SK-N-SH (cell line): Measurements from ENCODE around the gene LRRIQ3. TPM values are rescaled to one million over a fixed set of nuclear protein-coding genes. Genes with fewer than 3 reads are reported as not detected.

Experiments
- CTCF ChIA-PET: fragments of 300-600, 350-600 bp; formaldehyde crosslinking; extraction: SDS; loops from one replicate; lab custom pipeline; 2021; lab: Yijun Ruan, JAX
- POLR2A ChIA-PET: fragments of 350-600 bp; sonication (Branson Sonifier 250); formaldehyde crosslinking; extraction: SDS; loops from one replicate; lab custom pipeline; 2020; ENCODE audit warnings: antibody characterized with exemption, inconsistent platforms; lab: Yijun Ruan, JAX
- DNase-seq: peaks from one replicate; pipeline ENCODE4 v3.0.0; 2012
- H2AFZ ChIP-seq: fragments of 200-600 bp; sonication (generic); 2 replicates; pipeline ENCODE4 v1.8.1; 2016; ENCODE audit warnings: antibody characterized with exemption, mild to moderate bottlenecking, low read depth
- H3F3A ChIP-seq: fragments of 200-600 bp; sonication (generic); replicated peaks from 2 replicates; pipeline ENCODE3; 2016; ENCODE audit warnings: antibody characterized with exemption, mild to moderate bottlenecking; ENCODE audit not compliant: insufficient read depth
- H3K27ac ChIP-seq, 2 experiments: fragments of 200-500 bp in 1 of 2; fragments of 200-600 bp in 1 of 2; sonication (Bioruptor generic) in 1 of 2; sonication (generic), shearing (Covaris generic) in 1 of 2; 2 replicates each; pipeline versions ENCODE4 v1.5.1 to v1.6.1; 2014 to 2016; ENCODE audit warnings: low read depth in 2 of 2, inconsistent platforms in 1 of 2, low read length in 1 of 2, mild to moderate bottlenecking in 1 of 2, mixed read lengths in 1 of 2
- H3K27me3 ChIP-seq: fragments of 200-600 bp; sonication (generic), shearing (Covaris generic); 2 replicates; pipeline ENCODE4 v1.6.1; 2016; ENCODE audit warnings: mixed run types; ENCODE audit not compliant: insufficient read depth
- H3K36me3 ChIP-seq, 2 experiments: fragments of 200-500 bp in 1 of 2; fragments of 200-600 bp in 1 of 2; sonication (Bioruptor generic) in 1 of 2; sonication (generic) in 1 of 2; replicated peaks in 1 of 2; 2 replicates each; pipeline versions ENCODE3 to v1.5.1; 2014 to 2016; ENCODE audit warnings: low read length in 1 of 2, mild to moderate bottlenecking in 1 of 2; ENCODE audit not compliant: insufficient read depth in 2 of 2, control insufficient read depth in 1 of 2
- H3K4me1 ChIP-seq, 2 experiments: fragments of 200-500 bp in 1 of 2; fragments of 200-600 bp in 1 of 2; sonication (Bioruptor generic) in 1 of 2; sonication (generic), shearing (Covaris generic) in 1 of 2; 2 replicates each; pipeline versions ENCODE4 v1.5.1 to v1.6.1; 2014 to 2016; ENCODE audit warnings: low read depth in 1 of 2, low read length in 1 of 2, mixed run types in 1 of 2; ENCODE audit not compliant: insufficient read depth in 2 of 2, control insufficient read depth in 1 of 2
- H3K4me2 ChIP-seq: fragments of 200-600 bp; sonication (generic), shearing (Covaris generic); 2 replicates; pipeline ENCODE4 v1.6.1; 2017; ENCODE audit warnings: mixed run types
- H3K4me3 ChIP-seq, 2 experiments: fragments of 200-500 bp in 1 of 2; fragments of 200-600 bp in 1 of 2; sonication (Bioruptor generic) in 1 of 2; sonication (generic), shearing (Covaris generic) in 1 of 2; 2 replicates each; pipeline versions ENCODE4 v1.5.1 to v1.8.1; 2014 to 2016; ENCODE audit warnings: low read depth in 2 of 2, inconsistent platforms in 1 of 2, low read length in 1 of 2, mild to moderate bottlenecking in 1 of 2, mixed read lengths in 1 of 2, moderate library complexity in 1 of 2
- H3K79me2 ChIP-seq: fragments of 200-600 bp; sonication (generic); 2 replicates; pipeline ENCODE4 v1.8.1; 2017; ENCODE audit warnings: mild to moderate bottlenecking; ENCODE audit not compliant: insufficient read depth
- H3K9ac ChIP-seq: fragments of 200-600 bp; sonication (generic); 2 replicates; pipeline ENCODE4 v1.6.1; 2017; ENCODE audit warnings: mixed run types
- H3K9me2 ChIP-seq: fragments of 200-600 bp; sonication (generic); 2 replicates; pipeline ENCODE4 v1.6.1; 2017; ENCODE audit warnings: mixed run types
- H3K9me3 ChIP-seq: fragments of 200-600 bp; sonication (generic); 2 replicates; pipeline ENCODE4 v1.6.1; 2017; ENCODE audit warnings: mixed run types, mild to moderate bottlenecking, moderate library complexity
- H4K20me1 ChIP-seq: fragments of 200-600 bp; sonication (generic); 2 replicates; pipeline ENCODE4 v1.6.1; 2017; ENCODE audit warnings: mild to moderate bottlenecking, mixed run types; ENCODE audit not compliant: insufficient read depth
- CTCF ChIP-seq: fragments of 200-600 bp; sonication (generic); IDR thresholded peaks from 2 replicates; pipeline ENCODE4 v1.6.1; 2017; ENCODE audit warnings: antibody characterized with exemption, mild to moderate bottlenecking, moderate library complexity
- ELF1 ChIP-seq: IDR thresholded peaks from 2 replicates; pipeline ENCODE4 v1.4.0; 2012
- FOXJ3 ChIP-seq: sonication (generic); formaldehyde crosslinking; IDR thresholded peaks from 2 replicates; pipeline ENCODE4 v1.5.1; 2020; ENCODE audit warnings: mild to moderate bottlenecking, missing genetic modification reagents
- FOXM1 ChIP-seq: IDR thresholded peaks from 2 replicates; pipeline ENCODE4 v1.4.0; 2012; ENCODE audit warnings: low read depth, mild to moderate bottlenecking
- GATA2 ChIP-seq: sonication (generic); formaldehyde crosslinking; IDR thresholded peaks from 2 replicates; pipeline ENCODE4 v1.5.0; 2020; ENCODE audit warnings: mild to moderate bottlenecking, missing genetic modification reagents
- MAX ChIP-seq: IDR thresholded peaks from 2 replicates; pipeline ENCODE4 v1.4.0; 2012; ENCODE audit warnings: low read depth
- MXI1 ChIP-seq: IDR thresholded peaks from 2 replicates; pipeline ENCODE4 v1.6.1; 2012; ENCODE audit warnings: mild to moderate bottlenecking, low read depth, low read length, improper control_type of control experiment
- NFIC ChIP-seq: IDR thresholded peaks from 2 replicates; pipeline ENCODE4 v1.4.0; 2012; ENCODE audit warnings: borderline replicate concordance
- NRF1 ChIP-seq: IDR thresholded peaks from 2 replicates; pipeline ENCODE4 v1.6.1; 2012; ENCODE audit warnings: low read depth, mild to moderate bottlenecking, low read length
- RCOR1 ChIP-seq: fragments of 150-350 bp; IDR thresholded peaks from 2 replicates; pipeline ENCODE4 v1.6.1; 2017; ENCODE audit warnings: antibody characterized with exemption, low read length
- TAF1 ChIP-seq: IDR thresholded peaks from 2 replicates; pipeline ENCODE4 v1.6.1; 2012; ENCODE audit warnings: low read depth, mild to moderate bottlenecking, low read length, moderate library complexity, borderline replicate concordance
- TCF12 ChIP-seq: IDR thresholded peaks from 2 replicates; pipeline ENCODE4 v1.4.0; 2012
- ZBTB33 ChIP-seq: IDR thresholded peaks from 2 replicates; pipeline ENCODE4 v1.4.0; 2012; ENCODE audit warnings: low read depth, borderline replicate concordance
- WGBS: methylation state at CpG from one replicate; pipeline ENCODE4 v1.1.6; 2017; ENCODE audit warnings: low lambda C conversion rate; 5-methylcytosine and 5-hydroxymethylcytosine counted together
- polyA plus RNA-seq, 3 experiments: library from polyadenylated mRNA; depleted of rRNA; stranded (reverse); fragments of >200 nt; gene quantifications; 2 replicates each; pipeline ENCODE4 v1.2.3, GENCODE V29; 2012
- TF ChIP-seq, protein P1 (sequence below): IDR thresholded peaks from 2 replicates; pipeline ENCODE4 v1.4.0; 2012; ENCODE audit warnings: low read depth, borderline replicate concordance
- TF ChIP-seq, protein P2 (sequence below): IDR thresholded peaks from 2 replicates; pipeline ENCODE4 v1.6.1; 2012; ENCODE audit warnings: mild to moderate bottlenecking, low read depth, low read length, moderate library complexity
- TF ChIP-seq, protein P3 (sequence below): fragments of 150-350 bp; IDR thresholded peaks from 2 replicates; pipeline ENCODE4 v1.6.1; 2017; ENCODE audit warnings: antibody characterized with exemption, low read length, low read depth, borderline replicate concordance

Gene LRRIQ3
- polyA plus RNA-seq, 1 of the 3 experiments (the other 2 are of a cell fraction): 0.56 TPM

DNA sequence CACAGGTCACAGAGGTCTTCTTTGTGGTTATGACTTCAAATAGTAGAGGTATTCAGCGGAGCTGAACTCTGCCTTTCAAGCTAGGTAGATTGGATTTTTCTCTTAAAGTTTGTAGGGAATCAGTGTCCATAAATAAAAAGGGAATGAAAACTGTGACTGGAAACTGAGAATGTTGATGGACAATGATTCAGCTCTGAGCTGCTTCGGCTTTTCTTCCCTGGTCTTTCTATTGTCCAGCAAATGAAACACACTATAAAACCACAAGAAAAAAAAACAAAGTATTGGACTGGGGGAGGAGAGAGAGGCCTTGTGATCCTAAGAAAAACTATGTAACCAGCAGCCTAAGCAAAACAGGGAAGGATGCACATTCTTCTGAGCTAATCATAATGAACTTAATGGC is 48.3 kb upstream of the LRRIQ3 start:
- no peaks in the 10 kb centered on the region for H3K9me3 ChIP-seq
- H3K9ac ChIP-seq: no peak overlapping the region
- TF ChIP-seq GATA2 (CRISPR knock-in tag) (no peak), TAF1 (no peak), FOXM1 (no peak), FOXJ3 (CRISPR knock-in tag) (no peak), NRF1 (no peak), ZBTB33 (no peak), ELF1 (no peak), MAX (no peak), MXI1 (no peak), NFIC (no peak), RCOR1 (no peak), CTCF (no peak), TCF12 (no peak)
- TF ChIP-seq, protein P1, sequence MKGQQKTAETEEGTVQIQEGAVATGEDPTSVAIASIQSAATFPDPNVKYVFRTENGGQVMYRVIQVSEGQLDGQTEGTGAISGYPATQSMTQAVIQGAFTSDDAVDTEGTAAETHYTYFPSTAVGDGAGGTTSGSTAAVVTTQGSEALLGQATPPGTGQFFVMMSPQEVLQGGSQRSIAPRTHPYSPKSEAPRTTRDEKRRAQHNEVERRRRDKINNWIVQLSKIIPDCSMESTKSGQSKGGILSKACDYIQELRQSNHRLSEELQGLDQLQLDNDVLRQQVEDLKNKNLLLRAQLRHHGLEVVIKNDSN: no peak
- TF ChIP-seq, protein P2, sequence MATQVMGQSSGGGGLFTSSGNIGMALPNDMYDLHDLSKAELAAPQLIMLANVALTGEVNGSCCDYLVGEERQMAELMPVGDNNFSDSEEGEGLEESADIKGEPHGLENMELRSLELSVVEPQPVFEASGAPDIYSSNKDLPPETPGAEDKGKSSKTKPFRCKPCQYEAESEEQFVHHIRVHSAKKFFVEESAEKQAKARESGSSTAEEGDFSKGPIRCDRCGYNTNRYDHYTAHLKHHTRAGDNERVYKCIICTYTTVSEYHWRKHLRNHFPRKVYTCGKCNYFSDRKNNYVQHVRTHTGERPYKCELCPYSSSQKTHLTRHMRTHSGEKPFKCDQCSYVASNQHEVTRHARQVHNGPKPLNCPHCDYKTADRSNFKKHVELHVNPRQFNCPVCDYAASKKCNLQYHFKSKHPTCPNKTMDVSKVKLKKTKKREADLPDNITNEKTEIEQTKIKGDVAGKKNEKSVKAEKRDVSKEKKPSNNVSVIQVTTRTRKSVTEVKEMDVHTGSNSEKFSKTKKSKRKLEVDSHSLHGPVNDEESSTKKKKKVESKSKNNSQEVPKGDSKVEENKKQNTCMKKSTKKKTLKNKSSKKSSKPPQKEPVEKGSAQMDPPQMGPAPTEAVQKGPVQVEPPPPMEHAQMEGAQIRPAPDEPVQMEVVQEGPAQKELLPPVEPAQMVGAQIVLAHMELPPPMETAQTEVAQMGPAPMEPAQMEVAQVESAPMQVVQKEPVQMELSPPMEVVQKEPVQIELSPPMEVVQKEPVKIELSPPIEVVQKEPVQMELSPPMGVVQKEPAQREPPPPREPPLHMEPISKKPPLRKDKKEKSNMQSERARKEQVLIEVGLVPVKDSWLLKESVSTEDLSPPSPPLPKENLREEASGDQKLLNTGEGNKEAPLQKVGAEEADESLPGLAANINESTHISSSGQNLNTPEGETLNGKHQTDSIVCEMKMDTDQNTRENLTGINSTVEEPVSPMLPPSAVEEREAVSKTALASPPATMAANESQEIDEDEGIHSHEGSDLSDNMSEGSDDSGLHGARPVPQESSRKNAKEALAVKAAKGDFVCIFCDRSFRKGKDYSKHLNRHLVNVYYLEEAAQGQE: no peak
- TF ChIP-seq, protein P3, sequence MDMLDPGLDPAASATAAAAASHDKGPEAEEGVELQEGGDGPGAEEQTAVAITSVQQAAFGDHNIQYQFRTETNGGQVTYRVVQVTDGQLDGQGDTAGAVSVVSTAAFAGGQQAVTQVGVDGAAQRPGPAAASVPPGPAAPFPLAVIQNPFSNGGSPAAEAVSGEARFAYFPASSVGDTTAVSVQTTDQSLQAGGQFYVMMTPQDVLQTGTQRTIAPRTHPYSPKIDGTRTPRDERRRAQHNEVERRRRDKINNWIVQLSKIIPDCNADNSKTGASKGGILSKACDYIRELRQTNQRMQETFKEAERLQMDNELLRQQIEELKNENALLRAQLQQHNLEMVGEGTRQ: no peak
- TF ChIP-seq, all 33 proteins: peak for 0
- no peaks in the 10 kb centered on the region for H3K36me3 ChIP-seq
- no peak for DNase-seq
- no peak overlapping the region for H3K4me2 ChIP-seq
- no peaks in the 10 kb centered on the region for H3K27me3 ChIP-seq
- H3K4me3 ChIP-seq: no peak overlapping the region
- H2AFZ ChIP-seq: no peak overlapping the region
- no peak overlapping the region for H3K27ac ChIP-seq
- H3K9me2 ChIP-seq: no peaks in the 10 kb centered on the region
- WGBS: 41% methylated on average over 2 of the region's 2 CpGs
- H4K20me1 ChIP-seq: no peaks in the 10 kb centered on the region
- POLR2A ChIA-PET: no interaction called here
- no peaks in the 10 kb centered on the region for H3F3A ChIP-seq
- H3K79me2 ChIP-seq: no peaks in the 10 kb centered on the region
- CTCF ChIA-PET: interaction anchor here (1.0 to 1.1 kb wide), 2 partner anchors 18 to 79 kb away, joined by 3 read pairs; no protein-coding TSS in a partner anchor
- no peaks in the 10 kb centered on the region for H3K4me1 ChIP-seq
